Testis (tissue), 2 donors: ENCODE measurements around the gene PCNX4.

Experiments
- POLR2A ChIP-seq: fragments of 450-650 bp; IDR thresholded peaks from one replicate; pipeline ENCODE4 v1.6.1; 2017; ENCODE audit warnings: antibody characterized with exemption, mild to moderate bottlenecking, moderate library complexity
- TF ChIP-seq, protein P1 (sequence below), 3 experiments: fragments of 450-650 bp in 2 of 3; fragments of 200-600 bp in 1 of 3; sonication (generic) in 1 of 3; IDR thresholded peaks; one replicate each; pipeline ENCODE4 v1.5.1; 2016 to 2019; ENCODE audit warnings: antibody characterized with exemption in 3 of 3, mild to moderate bottlenecking in 2 of 3, moderate library complexity in 1 of 3

DNA sequence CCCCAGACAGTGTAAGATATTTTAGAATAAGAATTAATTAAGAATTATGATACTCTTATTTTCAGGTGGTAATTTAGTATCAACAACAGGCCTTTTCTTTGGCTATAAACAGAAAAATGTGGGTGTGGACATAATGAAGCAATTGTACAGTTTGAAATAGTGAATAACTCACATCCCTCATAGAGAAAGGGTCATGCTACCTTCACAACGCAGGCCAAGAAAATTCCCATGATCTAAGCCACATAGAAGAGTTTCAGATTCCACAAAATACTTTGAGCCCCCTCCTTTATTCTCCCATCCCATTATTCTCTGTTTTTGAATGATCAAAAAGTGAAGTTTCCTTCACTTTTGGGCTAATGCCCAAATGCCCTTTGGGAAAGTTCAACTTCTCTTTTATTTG, 97.0 kb downstream of the PCNX4 start:
- TF ChIP-seq, protein P1, sequence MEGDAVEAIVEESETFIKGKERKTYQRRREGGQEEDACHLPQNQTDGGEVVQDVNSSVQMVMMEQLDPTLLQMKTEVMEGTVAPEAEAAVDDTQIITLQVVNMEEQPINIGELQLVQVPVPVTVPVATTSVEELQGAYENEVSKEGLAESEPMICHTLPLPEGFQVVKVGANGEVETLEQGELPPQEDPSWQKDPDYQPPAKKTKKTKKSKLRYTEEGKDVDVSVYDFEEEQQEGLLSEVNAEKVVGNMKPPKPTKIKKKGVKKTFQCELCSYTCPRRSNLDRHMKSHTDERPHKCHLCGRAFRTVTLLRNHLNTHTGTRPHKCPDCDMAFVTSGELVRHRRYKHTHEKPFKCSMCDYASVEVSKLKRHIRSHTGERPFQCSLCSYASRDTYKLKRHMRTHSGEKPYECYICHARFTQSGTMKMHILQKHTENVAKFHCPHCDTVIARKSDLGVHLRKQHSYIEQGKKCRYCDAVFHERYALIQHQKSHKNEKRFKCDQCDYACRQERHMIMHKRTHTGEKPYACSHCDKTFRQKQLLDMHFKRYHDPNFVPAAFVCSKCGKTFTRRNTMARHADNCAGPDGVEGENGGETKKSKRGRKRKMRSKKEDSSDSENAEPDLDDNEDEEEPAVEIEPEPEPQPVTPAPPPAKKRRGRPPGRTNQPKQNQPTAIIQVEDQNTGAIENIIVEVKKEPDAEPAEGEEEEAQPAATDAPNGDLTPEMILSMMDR (IDR thresholded peaks at IDR 0.05): no peak
- no peak for TF ChIP-seq POLR2A
